Left renal cortex interstitium (tissue), 4 donors: ENCODE results near the gene ETF1. TPM values are rescaled to one million over a fixed set of nuclear protein-coding genes. Genes with fewer than 3 reads are reported as not detected.

Experiments
- DNase-seq, 4 donors: peaks; one replicate each; pipeline ENCODE4 v3.0.0-alpha.2; 2013; ENCODE audit warnings: low read depth in 4 of 4, low spot score in 2 of 4, missing footprints in 1 of 4
- polyA plus RNA-seq, 4 donors: library from polyadenylated mRNA; unstranded; fragments of 120-200 nt; gene quantifications; one replicate each; pipeline ENCODE4 v1.2.1, GENCODE V29; 2013; ENCODE audit not compliant: insufficient read length in 4 of 4

ETF1 gene
- polyA plus RNA-seq, 4 donors, result 66.2 to 85.7 (median 73.0) TPM

- DNase-seq, result no peak
These were observed 21.2 kb upstream of the ETF1 start for GRCh38 chr5:138564242-138564641.

- DNase-seq, result no peak
These were observed 20.5 kb upstream of the ETF1 start for GRCh38 chr5:138563340-138564118.

- no peak for DNase-seq
These were observed 17.9 kb upstream of the ETF1 start for GRCh38 chr5:138560971-138561370.

GRCh38 chr5:138559937-138560336 lies 16.9 kb upstream of the ETF1 start:
- DNase-seq, result no peak

GRCh38 chr5:138557677-138558076 lies 14.6 kb upstream of the ETF1 start:
- no peak for DNase-seq

GRCh38 chr5:138554143-138554542 lies 11.1 kb upstream of the ETF1 start:
- DNase-seq, result no peak

- DNase-seq, result no peak
These were observed 10.5 kb upstream of the ETF1 start for GRCh38 chr5:138553437-138554095.

GRCh38 chr5:138552657-138553056 lies 9.6 kb upstream of the ETF1 start:
- no peak for DNase-seq

- no peak for DNase-seq
These were observed 6.4 kb upstream of the ETF1 start for GRCh38 chr5:138549414-138549813.

GRCh38 chr5:138545919-138546562 lies 3.0 kb upstream of the ETF1 start:
- DNase-seq, result no peak

GRCh38 chr5:138544181-138545134 lies 1.4 kb upstream of the ETF1 start:
- no peak for DNase-seq

GRCh38 chr5:138543730-138544104 lies 681 bp upstream of the ETF1 start:
- no peak for DNase-seq

- peak in 1 of 4 donors; percentile 7 for DNase-seq
These were observed 668 bp downstream of the ETF1 start for GRCh38 chr5:138542180-138542955.

GRCh38 chr5:138541511-138542179 lies 1.4 kb downstream of the ETF1 start:
- no peak for DNase-seq

GRCh38 chr5:138539791-138540190 lies 3.2 kb downstream of the ETF1 start:
- no peak for DNase-seq

- no peak for DNase-seq
These were observed 4.0 kb downstream of the ETF1 start for GRCh38 chr5:138538943-138539627.

- no peak for DNase-seq
These were observed 6.2 kb downstream of the ETF1 start for GRCh38 chr5:138536665-138537315.

- no peak for DNase-seq
These were observed 6.8 kb downstream of the ETF1 start for GRCh38 chr5:138536215-138536614.
